ENCODE results near the gene GNMT.

GRCh38 chr6:42981836-42982235, 21.3 kb downstream of the GNMT start:
- TF ChIP-seq CTCF (IDR thresholded peaks at IDR 0.05), result no peak
- no peak for TF ChIP-seq POLR2A (IDR thresholded peaks at IDR 0.05)

All from vagina (tissue), 2 donors.